ENCODE data around the gene CACNA1I. TPM values are rescaled to one million over a fixed set of nuclear protein-coding genes. Genes with fewer than 3 reads are reported as not detected.

Gene CACNA1I
- total RNA-seq, 1 experiment from 2014 or later = 0.15 TPM

DNA sequence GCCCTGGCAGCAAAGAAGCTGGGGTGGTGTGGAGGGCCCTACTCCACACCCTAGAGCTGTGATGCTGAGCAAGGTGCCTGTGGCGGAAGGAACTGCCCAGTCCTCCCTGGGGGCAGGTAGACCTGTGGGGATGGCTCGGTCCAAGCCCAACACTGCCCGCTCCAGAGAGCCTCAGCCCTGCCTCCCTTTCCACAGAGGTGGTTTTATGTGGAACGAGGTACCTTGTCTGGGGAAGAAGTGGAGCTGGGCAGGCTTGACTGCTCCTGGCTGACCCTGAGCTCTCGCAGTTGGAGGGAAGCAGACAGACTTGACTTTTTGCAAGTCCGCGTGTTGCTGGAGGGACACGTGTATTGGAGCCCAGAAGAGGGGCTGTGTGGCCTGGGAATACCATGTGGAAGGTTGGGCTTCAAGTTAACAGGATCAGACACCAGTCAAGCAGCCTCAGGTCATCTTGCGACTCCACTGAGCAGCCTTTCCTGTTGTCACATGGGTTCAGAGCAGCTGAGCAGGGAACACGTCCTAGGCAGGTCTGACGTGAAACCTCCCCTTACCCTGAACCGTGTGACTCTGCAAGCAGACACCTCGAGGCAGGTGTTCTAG lies 117.7 kb downstream of the CACNA1I start:
- ChIA-PET RAD21 (ENCODE audit: low non-redundant PET in 1 of 2, low total read pairs in 2 of 2, uncharacterized antibody in 2 of 2, unreplicated experiment in 2 of 2) (no interaction called here), CTCF (no interaction called here), POLR2A (no interaction called here)
- Histone ChIP-seq H3K27ac (ENCODE audit: low read depth, low read length) (no peak overlapping the region), H3K9me3 (ENCODE audit: control insufficient read depth in 1 of 2, insufficient read depth in 1 of 2, low read depth in 1 of 2, low read length in 2 of 2) (no peaks in the 10 kb centered on the region), H3K4me2 (ENCODE audit: low read length) (no peak overlapping the region), H3K9me2 (ENCODE audit: insufficient read depth) (no peaks in the 10 kb centered on the region), H3K4me3 (replicated peaks in 1 of 2; ENCODE audit: low read depth in 1 of 2, low read length in 2 of 2) (no peak overlapping the region), H3K79me2 (ENCODE audit: insufficient read depth, low read length) (no peaks in the 10 kb centered on the region), H3K36me3 (ENCODE audit: control insufficient read depth in 1 of 2, insufficient read depth in 2 of 2, low read length in 2 of 2) (no peaks in the 10 kb centered on the region), H2AFZ (ENCODE audit: low read depth, low read length, poor library complexity, severe bottlenecking) (no peak overlapping the region), H4K20me1 (ENCODE audit: insufficient read depth) (no peaks in the 10 kb centered on the region), H3K4me1 (ENCODE audit: control insufficient read depth in 1 of 2, insufficient read depth in 2 of 2, low read length in 2 of 2) (no peaks in the 10 kb centered on the region), H3K9ac (ENCODE audit: low read length) (no peak overlapping the region), H3K27me3 (ENCODE audit: insufficient read depth, low read length) (no peaks in the 10 kb centered on the region)
- ATAC-seq = no peak
- no peak for TF ChIP-seq CEBPB (IDR thresholded peaks at IDR 0.05; ENCODE audit: low read depth)
- TF ChIP-seq ZNF274 (IDR thresholded peaks at IDR 0.05; ENCODE audit: low read depth, low read length) = no peak
- no peak for TF ChIP-seq ELF1 (IDR thresholded peaks at IDR 0.05; ENCODE audit: borderline replicate concordance, low read depth)
- TF ChIP-seq, protein P1, sequence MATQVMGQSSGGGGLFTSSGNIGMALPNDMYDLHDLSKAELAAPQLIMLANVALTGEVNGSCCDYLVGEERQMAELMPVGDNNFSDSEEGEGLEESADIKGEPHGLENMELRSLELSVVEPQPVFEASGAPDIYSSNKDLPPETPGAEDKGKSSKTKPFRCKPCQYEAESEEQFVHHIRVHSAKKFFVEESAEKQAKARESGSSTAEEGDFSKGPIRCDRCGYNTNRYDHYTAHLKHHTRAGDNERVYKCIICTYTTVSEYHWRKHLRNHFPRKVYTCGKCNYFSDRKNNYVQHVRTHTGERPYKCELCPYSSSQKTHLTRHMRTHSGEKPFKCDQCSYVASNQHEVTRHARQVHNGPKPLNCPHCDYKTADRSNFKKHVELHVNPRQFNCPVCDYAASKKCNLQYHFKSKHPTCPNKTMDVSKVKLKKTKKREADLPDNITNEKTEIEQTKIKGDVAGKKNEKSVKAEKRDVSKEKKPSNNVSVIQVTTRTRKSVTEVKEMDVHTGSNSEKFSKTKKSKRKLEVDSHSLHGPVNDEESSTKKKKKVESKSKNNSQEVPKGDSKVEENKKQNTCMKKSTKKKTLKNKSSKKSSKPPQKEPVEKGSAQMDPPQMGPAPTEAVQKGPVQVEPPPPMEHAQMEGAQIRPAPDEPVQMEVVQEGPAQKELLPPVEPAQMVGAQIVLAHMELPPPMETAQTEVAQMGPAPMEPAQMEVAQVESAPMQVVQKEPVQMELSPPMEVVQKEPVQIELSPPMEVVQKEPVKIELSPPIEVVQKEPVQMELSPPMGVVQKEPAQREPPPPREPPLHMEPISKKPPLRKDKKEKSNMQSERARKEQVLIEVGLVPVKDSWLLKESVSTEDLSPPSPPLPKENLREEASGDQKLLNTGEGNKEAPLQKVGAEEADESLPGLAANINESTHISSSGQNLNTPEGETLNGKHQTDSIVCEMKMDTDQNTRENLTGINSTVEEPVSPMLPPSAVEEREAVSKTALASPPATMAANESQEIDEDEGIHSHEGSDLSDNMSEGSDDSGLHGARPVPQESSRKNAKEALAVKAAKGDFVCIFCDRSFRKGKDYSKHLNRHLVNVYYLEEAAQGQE (IDR thresholded peaks at IDR 0.05; ENCODE audit: low read depth) = no peak
- TF ChIP-seq POLR2AphosphoS5 (IDR thresholded peaks at IDR 0.05; ENCODE audit: low read depth, low read length) = no peak
- TF ChIP-seq JUND (IDR thresholded peaks at IDR 0.05) = no peak
- TF ChIP-seq, protein P2, sequence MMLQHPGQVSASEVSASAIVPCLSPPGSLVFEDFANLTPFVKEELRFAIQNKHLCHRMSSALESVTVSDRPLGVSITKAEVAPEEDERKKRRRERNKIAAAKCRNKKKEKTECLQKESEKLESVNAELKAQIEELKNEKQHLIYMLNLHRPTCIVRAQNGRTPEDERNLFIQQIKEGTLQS (IDR thresholded peaks at IDR 0.05) = no peak
- no peak for TF ChIP-seq RAD21 (IDR thresholded peaks at IDR 0.05; ENCODE audit: low read depth)
- no peak for TF ChIP-seq EGR1 (IDR thresholded peaks at IDR 0.05; ENCODE audit: low read depth)
- no peak for TF ChIP-seq SP1 (IDR thresholded peaks at IDR 0.05; ENCODE audit: low read depth)
- TF ChIP-seq ZFX (IDR thresholded peaks at IDR 0.05) = no peak
- no peak for TF ChIP-seq CBX3 (IDR thresholded peaks at IDR 0.05; ENCODE audit: low read depth)
- TF ChIP-seq YY1 (IDR thresholded peaks at IDR 0.05; ENCODE audit: extremely low read depth, insufficient replicate concordance, low read depth, low read length) = no peak
- TF ChIP-seq, protein P3, sequence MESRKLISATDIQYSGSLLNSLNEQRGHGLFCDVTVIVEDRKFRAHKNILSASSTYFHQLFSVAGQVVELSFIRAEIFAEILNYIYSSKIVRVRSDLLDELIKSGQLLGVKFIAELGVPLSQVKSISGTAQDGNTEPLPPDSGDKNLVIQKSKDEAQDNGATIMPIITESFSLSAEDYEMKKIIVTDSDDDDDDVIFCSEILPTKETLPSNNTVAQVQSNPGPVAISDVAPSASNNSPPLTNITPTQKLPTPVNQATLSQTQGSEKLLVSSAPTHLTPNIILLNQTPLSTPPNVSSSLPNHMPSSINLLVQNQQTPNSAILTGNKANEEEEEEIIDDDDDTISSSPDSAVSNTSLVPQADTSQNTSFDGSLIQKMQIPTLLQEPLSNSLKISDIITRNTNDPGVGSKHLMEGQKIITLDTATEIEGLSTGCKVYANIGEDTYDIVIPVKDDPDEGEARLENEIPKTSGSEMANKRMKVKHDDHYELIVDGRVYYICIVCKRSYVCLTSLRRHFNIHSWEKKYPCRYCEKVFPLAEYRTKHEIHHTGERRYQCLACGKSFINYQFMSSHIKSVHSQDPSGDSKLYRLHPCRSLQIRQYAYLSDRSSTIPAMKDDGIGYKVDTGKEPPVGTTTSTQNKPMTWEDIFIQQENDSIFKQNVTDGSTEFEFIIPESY (IDR thresholded peaks at IDR 0.05; ENCODE audit: extremely low read depth, insufficient replicate concordance, low read length) = no peak
- TF ChIP-seq FOSL1 (IDR thresholded peaks at IDR 0.05; ENCODE audit: low read depth) = no peak
- TF ChIP-seq, protein P4, sequence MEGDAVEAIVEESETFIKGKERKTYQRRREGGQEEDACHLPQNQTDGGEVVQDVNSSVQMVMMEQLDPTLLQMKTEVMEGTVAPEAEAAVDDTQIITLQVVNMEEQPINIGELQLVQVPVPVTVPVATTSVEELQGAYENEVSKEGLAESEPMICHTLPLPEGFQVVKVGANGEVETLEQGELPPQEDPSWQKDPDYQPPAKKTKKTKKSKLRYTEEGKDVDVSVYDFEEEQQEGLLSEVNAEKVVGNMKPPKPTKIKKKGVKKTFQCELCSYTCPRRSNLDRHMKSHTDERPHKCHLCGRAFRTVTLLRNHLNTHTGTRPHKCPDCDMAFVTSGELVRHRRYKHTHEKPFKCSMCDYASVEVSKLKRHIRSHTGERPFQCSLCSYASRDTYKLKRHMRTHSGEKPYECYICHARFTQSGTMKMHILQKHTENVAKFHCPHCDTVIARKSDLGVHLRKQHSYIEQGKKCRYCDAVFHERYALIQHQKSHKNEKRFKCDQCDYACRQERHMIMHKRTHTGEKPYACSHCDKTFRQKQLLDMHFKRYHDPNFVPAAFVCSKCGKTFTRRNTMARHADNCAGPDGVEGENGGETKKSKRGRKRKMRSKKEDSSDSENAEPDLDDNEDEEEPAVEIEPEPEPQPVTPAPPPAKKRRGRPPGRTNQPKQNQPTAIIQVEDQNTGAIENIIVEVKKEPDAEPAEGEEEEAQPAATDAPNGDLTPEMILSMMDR (IDR thresholded peaks at IDR 0.05 in 2 of 3, conservative IDR thresholded peaks at IDR 0.05 in 1 of 3; ENCODE audit: borderline replicate concordance in 1 of 3, insufficient read depth in 1 of 3, low read depth in 2 of 3, low read length in 2 of 3) = no peak
- no peak for TF ChIP-seq SRF (IDR thresholded peaks at IDR 0.05; ENCODE audit: low read depth)
- TF ChIP-seq EZH2 (IDR thresholded peaks at IDR 0.05) = no peak
- no peak for TF ChIP-seq POLR2A (IDR thresholded peaks at IDR 0.05; ENCODE audit: borderline replicate concordance, extremely low read depth, insufficient read depth, insufficient read length)
- intact Hi-C loops (cut with micrococcal nuclease) = no loop called here
- no TSS peak for BruUV-seq (replicated peaks)
- DNase-seq (ENCODE audit: low read depth, low spot score) = no peak
